K562 (cell line): ENCODE data around the gene PSD4. TPM values are rescaled to one million over a fixed set of nuclear protein-coding genes. Genes with fewer than 3 reads are reported as not detected.
A peak's percentile ranks its signal among the peaks of the same experiment; 100 is the strongest.

Source experiments
- EP400 ChIP-seq: fragments of 450-650 bp; IDR thresholded peaks from 2 replicates; pipeline ENCODE4 v1.6.1; 2017; ENCODE audit warnings: antibody characterized with exemption, mild to moderate bottlenecking, moderate library complexity
- MAFF ChIP-seq: IDR thresholded peaks from 2 replicates; pipeline ENCODE4 v1.6.1; 2012; ENCODE audit warnings: low read length, improper control_type of control experiment
- MYNN ChIP-seq, 2 experiments: sonication (generic); formaldehyde crosslinking in 1 of 2; IDR thresholded peaks; 2 replicates each; pipeline versions ENCODE4 v1.5.0 to v1.6.1; 2016 to 2020; ENCODE audit warnings: antibody characterized with exemption in 1 of 2, missing genetic modification reagents in 1 of 2
- RHOXF2B ChIP-seq: fragments of 250-450 bp; sonication (Bioruptor Pico); conservative IDR thresholded peaks from 2 replicates; pipeline ENCODE4 v1.5.1; 2021
- ZNF263 ChIP-seq: sonication (generic); formaldehyde crosslinking; IDR thresholded peaks from 2 replicates; pipeline ENCODE4 v1.8.0; 2022; ENCODE audit warnings: mild to moderate bottlenecking, missing genetic modification reagents, borderline replicate concordance
- ZNF354B ChIP-seq: fragments of 250-450 bp; sonication (Bioruptor Pico); IDR thresholded peaks from 2 replicates; pipeline ENCODE4 v1.4.0; 2020
- ZNF584 ChIP-seq: fragments of 200-800 bp; sonication (Bioruptor generic); IDR thresholded peaks from 2 replicates; pipeline ENCODE4 v1.6.1; 2016; ENCODE audit warnings: low read depth, mild to moderate bottlenecking, missing genetic modification characterization, missing compliant biosample characterization
- polyA plus RNA-seq, 8 experiments: library from polyadenylated mRNA; depleted of rRNA in 4 of 8; stranded (reverse) in 5 of 8; unstranded in 3 of 8; fragments of >200 nt; fragmentation: Nextera tagmentation in 2 of 8; fragmentation: Illumina TruSeq in 1 of 8; extraction: Ambion mirVana in 2 of 8; extraction: Trizol in 1 of 8; gene quantifications; 2 replicates each; pipeline versions ENCODE4 v1.2.1 to v1.2.3, GENCODE V29; 2011 to 2014; ENCODE audit warnings: inconsistent platforms in 1 of 8, missing spikeins in 1 of 8
- total RNA-seq, 7 experiments: library from RNA; depleted of rRNA in 6 of 7; stranded (reverse); fragments of >200 nt in 6 of 7; fragmentation: Illumina TruSeq in 2 of 7; extraction: Trizol in 2 of 7; gene quantifications; 2 replicates each; pipeline versions ENCODE4 v1.2.1 to v1.2.3, GENCODE V29; 2011 to 2021; ENCODE audit warnings: low replicate concordance in 1 of 7
- TF ChIP-seq, protein P1 (sequence below): fragments of 150-350 bp; conservative IDR thresholded peaks from 2 replicates; pipeline ENCODE4 v1.6.1; 2014; ENCODE audit warnings: low read length
- TF ChIP-seq, protein P2 (sequence below): fragments of 450-650 bp; formaldehyde crosslinking; IDR thresholded peaks from 2 replicates; pipeline ENCODE4 v1.4.0; 2020; ENCODE audit warnings: mild to moderate bottlenecking, moderate library complexity
- TF ChIP-seq, protein P3 (sequence below): fragments of 250-450 bp; sonication (Bioruptor Pico); IDR thresholded peaks from 2 replicates; pipeline ENCODE4 v1.4.0; 2020; ENCODE audit warnings: mild to moderate bottlenecking
- TF ChIP-seq, protein P4 (sequence below): fragments of 450-650 bp; IDR thresholded peaks from 2 replicates; pipeline ENCODE4 v1.7.0; 2016; ENCODE audit warnings: borderline replicate concordance
- TF ChIP-seq, protein P5 (sequence below): fragments of 200-800 bp; sonication (Bioruptor generic); IDR thresholded peaks from 2 replicates; pipeline ENCODE4 v1.6.1; 2017; ENCODE audit warnings: missing genetic modification characterization, missing compliant biosample characterization

Gene PSD4
- total and polyA plus RNA-seq, 9 of the 15 experiments (the other 6 are each of a cell fraction or from before 2014, with no cell fraction given): 0.46 to 54.0 (median 20.8) TPM

DNA sequence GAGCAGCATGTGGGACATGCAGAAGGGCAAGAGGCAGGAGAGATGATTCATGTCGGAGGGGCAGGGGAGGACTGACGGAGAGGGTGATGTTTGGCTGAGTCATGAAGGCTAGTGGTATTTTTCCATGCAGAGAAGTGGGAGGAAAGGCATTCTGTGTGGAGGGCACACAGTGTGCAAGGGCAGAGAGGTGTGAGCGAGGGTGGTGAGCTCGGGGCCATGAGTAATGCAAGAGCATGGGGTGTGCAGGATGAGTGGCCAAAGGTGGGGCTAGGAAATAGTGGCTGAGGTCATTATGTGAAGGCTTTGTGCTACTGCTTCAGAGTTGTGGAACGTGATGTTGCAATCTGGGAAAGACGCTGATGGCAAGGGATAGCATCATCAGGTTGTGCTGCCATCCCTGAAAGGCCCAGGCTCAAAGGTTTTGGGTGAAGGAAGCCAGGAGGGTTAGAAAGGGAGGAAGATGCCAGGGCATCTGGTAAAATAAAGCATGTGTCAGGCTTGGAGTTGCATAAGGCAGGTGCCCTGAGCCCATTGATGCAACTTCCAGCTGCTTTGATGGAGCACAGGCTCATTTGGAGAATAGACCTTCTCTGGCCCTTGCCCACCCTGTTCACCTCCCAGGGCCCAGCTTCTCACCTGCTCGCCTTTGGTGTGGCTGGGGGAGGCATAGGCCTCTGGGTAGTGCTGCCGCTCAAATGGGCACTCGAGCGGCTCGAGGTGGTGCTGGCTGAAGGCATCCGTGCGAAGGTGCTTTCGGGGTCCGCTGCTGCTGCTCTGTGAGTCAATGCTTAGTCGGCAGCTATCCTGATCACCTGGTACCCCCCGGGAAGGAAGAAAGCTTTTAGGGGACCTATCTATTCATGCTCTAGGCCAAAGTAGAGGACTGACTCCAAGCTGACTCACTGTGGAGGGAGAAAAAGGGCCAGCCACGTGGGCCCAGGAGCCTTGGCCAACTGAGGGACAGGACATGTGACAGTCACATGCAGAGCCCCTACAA is 67.4 kb downstream of the PSD4 start (continued):
- TF ChIP-seq, protein P1, sequence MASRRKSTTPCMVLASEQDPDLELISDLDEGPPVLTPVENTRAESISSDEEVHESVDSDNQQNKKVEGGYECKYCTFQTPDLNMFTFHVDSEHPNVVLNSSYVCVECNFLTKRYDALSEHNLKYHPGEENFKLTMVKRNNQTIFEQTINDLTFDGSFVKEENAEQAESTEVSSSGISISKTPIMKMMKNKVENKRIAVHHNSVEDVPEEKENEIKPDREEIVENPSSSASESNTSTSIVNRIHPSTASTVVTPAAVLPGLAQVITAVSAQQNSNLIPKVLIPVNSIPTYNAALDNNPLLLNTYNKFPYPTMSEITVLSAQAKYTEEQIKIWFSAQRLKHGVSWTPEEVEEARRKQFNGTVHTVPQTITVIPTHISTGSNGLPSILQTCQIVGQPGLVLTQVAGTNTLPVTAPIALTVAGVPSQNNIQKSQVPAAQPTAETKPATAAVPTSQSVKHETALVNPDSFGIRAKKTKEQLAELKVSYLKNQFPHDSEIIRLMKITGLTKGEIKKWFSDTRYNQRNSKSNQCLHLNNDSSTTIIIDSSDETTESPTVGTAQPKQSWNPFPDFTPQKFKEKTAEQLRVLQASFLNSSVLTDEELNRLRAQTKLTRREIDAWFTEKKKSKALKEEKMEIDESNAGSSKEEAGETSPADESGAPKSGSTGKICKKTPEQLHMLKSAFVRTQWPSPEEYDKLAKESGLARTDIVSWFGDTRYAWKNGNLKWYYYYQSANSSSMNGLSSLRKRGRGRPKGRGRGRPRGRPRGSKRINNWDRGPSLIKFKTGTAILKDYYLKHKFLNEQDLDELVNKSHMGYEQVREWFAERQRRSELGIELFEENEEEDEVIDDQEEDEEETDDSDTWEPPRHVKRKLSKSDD: no peak
- TF ChIP-seq ZNF354B: no peak
- TF ChIP-seq RHOXF2B: no peak
- TF ChIP-seq, protein P2, sequence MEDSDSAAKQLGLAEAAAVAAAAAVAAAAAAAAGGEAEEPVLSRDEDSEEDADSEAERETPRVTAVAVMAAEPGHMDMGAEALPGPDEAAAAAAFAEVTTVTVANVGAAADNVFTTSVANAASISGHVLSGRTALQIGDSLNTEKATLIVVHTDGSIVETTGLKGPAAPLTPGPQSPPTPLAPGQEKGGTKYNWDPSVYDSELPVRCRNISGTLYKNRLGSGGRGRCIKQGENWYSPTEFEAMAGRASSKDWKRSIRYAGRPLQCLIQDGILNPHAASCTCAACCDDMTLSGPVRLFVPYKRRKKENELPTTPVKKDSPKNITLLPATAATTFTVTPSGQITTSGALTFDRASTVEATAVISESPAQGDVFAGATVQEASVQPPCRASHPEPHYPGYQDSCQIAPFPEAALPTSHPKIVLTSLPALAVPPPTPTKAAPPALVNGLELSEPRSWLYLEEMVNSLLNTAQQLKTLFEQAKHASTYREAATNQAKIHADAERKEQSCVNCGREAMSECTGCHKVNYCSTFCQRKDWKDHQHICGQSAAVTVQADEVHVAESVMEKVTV (CRISPR knock-in tag): no peak
- TF ChIP-seq, protein P3, sequence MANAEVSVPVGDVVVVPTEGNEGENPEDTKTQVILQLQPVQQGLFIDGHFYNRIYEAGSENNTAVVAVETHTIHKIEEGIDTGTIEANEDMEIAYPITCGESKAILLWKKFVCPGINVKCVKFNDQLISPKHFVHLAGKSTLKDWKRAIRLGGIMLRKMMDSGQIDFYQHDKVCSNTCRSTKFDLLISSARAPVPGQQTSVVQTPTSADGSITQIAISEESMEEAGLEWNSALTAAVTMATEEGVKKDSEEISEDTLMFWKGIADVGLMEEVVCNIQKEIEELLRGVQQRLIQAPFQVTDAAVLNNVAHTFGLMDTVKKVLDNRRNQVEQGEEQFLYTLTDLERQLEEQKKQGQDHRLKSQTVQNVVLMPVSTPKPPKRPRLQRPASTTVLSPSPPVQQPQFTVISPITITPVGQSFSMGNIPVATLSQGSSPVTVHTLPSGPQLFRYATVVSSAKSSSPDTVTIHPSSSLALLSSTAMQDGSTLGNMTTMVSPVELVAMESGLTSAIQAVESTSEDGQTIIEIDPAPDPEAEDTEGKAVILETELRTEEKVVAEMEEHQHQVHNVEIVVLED (CRISPR knock-in tag): no peak
- peak; percentile 51; the same call in 1 of the 2 replicates for TF ChIP-seq MAFF
- peak; percentile 26; the same call in 1 of the 2 replicates for TF ChIP-seq EP400
- no peak for TF ChIP-seq ZNF584 (CRISPR knock-in tag)
- TF ChIP-seq, protein P4, sequence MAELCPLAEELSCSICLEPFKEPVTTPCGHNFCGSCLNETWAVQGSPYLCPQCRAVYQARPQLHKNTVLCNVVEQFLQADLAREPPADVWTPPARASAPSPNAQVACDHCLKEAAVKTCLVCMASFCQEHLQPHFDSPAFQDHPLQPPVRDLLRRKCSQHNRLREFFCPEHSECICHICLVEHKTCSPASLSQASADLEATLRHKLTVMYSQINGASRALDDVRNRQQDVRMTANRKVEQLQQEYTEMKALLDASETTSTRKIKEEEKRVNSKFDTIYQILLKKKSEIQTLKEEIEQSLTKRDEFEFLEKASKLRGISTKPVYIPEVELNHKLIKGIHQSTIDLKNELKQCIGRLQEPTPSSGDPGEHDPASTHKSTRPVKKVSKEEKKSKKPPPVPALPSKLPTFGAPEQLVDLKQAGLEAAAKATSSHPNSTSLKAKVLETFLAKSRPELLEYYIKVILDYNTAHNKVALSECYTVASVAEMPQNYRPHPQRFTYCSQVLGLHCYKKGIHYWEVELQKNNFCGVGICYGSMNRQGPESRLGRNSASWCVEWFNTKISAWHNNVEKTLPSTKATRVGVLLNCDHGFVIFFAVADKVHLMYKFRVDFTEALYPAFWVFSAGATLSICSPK: no peak
- TF ChIP-seq, protein P5, sequence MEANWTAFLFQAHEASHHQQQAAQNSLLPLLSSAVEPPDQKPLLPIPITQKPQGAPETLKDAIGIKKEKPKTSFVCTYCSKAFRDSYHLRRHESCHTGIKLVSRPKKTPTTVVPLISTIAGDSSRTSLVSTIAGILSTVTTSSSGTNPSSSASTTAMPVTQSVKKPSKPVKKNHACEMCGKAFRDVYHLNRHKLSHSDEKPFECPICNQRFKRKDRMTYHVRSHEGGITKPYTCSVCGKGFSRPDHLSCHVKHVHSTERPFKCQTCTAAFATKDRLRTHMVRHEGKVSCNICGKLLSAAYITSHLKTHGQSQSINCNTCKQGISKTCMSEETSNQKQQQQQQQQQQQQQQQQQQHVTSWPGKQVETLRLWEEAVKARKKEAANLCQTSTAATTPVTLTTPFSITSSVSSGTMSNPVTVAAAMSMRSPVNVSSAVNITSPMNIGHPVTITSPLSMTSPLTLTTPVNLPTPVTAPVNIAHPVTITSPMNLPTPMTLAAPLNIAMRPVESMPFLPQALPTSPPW: peak; percentile 47
- peak; percentile 94 for TF ChIP-seq MYNN (IDR thresholded peaks at IDR 0.05)
- TF ChIP-seq MYNN (CRISPR knock-in tag; IDR thresholded peaks at IDR 0.05): no peak
- TF ChIP-seq ZNF263 (CRISPR knock-in tag): peak; percentile 91
